GM18499 (cell line): ENCODE measurements around the gene NEIL3.

Experiments
- ATAC-seq: cut with Tn5 transposase; IDR thresholded peaks from one replicate; pipeline ENCODE4 v1.9.1; 2021; ENCODE audit warnings: moderate number of reproducible peaks; ENCODE audit not compliant: insufficient read depth, unreplicated experiment

The NEIL3 gene

DNA sequence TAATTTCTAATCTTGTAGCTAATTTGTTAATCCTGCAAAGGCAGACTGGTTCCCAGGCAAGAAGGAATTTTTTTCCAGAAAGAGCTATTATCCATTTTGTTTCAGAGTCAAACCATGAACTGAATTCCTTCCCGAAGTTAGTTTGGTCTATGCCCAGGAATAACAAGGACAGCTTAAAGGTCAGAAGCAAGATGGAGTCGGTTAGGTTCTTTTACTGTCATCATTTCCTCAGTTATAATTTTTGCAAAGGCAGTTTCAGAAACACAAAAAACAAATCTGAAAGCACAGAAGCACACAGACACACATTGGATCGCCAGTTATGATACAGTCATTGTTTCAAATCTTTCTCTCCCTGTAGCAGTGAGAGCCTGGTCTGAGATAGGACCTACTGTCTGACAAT, 94.7 kb downstream of the NEIL3 start:
- ATAC-seq = no peak

DNA sequence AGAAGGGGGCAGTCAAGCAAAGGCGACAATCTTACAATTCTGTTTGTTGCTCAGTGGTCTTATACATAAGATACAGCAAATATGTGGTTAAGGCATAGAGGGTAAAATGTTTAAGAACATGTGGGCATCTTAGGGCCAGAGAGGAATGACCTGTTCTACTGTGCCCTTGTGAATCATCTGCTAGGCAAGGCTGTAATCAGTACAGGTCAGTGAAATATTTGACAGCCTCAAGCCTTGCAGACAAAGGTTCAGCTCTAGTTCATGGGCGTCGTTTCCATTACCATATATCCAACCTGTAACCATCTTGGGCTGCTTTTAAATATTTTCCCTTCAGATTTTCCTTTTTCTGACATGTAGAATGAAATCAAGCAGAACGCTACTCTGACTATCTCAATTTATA, 95.3 kb downstream of the NEIL3 start:
- ATAC-seq = no peak

DNA sequence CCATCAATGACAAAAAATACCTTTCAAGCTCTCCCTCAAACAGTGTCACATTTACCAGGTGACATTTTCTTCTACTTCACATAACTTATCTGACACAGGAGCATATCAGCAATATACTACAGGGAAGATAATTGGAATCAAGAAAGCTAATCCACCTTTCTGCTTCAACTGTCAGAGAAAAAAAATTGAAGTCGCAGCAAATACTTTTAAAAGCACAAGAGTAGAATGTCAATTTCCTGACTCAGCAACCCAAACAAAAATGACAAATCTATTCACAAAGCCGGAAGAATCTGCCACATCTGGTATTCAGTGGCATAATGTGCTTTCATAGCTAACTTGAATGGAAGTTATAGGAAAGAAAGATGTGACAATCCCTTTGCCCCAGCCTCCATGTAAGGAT, 95.8 kb downstream of the NEIL3 start:
- no peak for ATAC-seq

DNA sequence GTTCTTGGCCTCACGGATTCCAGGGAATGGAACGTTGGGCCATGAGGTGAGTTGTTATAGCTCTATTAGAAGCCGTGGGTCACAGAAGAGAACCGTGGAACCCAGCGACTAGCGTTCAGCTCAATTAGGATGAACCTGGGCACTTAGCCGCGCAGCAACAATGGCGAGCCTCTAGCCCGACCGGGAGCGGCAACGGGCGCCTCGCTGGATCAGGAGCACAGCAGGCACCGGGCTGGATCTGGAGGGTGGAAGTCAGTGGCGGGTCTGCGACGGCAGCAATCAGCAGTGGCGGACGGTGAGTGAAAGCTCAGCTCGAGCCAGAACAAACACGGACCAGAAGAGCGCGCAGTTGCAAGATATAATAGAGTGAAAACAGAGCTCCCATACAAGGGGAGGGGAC, 98.3 kb downstream of the NEIL3 start:
- ATAC-seq = no peak

DNA sequence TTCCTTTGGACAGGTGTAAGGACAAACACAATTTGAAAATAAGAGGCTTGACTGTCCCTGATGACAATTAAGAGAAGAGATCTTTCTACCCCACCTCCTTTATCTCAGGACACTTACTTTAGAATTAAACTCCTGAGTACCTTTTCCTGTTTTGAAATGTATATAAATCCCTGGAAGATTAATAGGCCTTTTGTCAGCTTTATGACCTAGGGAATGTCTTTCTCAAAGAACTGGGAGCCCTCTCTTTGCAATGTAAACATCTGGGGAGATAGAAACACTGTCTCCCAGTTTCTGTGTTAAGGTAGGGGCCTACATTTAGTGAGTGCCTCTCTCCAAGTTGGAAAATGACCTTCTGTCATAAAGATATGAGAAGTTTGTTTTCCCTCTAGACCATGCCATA, 100.9 kb downstream of the NEIL3 start:
- ATAC-seq = no peak

DNA sequence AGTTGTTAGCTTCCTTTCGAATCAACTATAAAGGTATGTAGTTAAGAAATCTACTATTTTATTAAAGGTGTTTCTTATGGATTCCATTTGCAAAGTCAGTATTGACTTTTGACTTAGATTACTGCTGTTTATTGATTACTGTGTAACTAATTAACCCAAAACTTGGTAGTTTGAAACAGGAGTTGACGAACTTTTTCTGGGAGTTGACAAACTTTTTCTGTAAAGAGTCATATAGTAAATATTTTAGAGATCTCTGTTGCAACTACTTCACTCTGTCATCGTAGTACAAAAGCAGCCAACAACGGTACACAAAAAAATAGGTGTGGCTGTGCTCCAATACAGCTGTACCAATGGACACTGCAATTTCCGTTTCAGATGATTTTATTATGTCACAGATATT, 102.3 kb downstream of the NEIL3 start:
- ATAC-seq = no peak
